ENCODE measurements around the gene TNRC18. TPM values are rescaled to one million over a fixed set of nuclear protein-coding genes. Genes with fewer than 3 reads are reported as not detected.

The TNRC18 gene
- total RNA-seq, 2 donors from 2014 or later, result 84.0 to 90.9 TPM

- peak overlapping the region; percentile 95 to 100 for H3K9ac ChIP-seq (ENCODE audit: low read depth in 2 of 2, low read length in 2 of 2)
- TF ChIP-seq CTCF (IDR thresholded peaks at IDR 0.05), result no peak
- H3K36me3 ChIP-seq, result no peaks in the 10 kb centered on the region
- intact Hi-C loops (cut with DNase I), result no loop called here
- peaks cover 19% of the 10 kb centered on the region for H3K4me1 ChIP-seq
- H3K27ac ChIP-seq, result peak overlapping the region; percentile 96
- H3K9me3 ChIP-seq, result no peaks in the 10 kb centered on the region
- H3K27me3 ChIP-seq, result no peaks in the 10 kb centered on the region
- peak overlapping the region; percentile 62 for H3K4me3 ChIP-seq
- DNase-seq, result peak; percentile 74
Measured at GRCh38 chr7:5425507-5426225, 2.0 kb upstream of the TNRC18 start.

GRCh38 chr7:5424749-5425506 lies 1.3 kb upstream of the TNRC18 start:
- intact Hi-C loops (cut with DNase I), result no loop called here
- H3K36me3 ChIP-seq, result no peaks in the 10 kb centered on the region

GRCh38 chr7:5423976-5424748 lies 528 bp upstream of the TNRC18 start:
- DNase-seq, result peak; percentile 97
- Histone ChIP-seq H3K27ac (peak overlapping the region; percentile 96), H3K36me3 (no peaks in the 10 kb centered on the region), H3K4me1 (peaks cover 6% of the 10 kb centered on the region), H3K9ac (ENCODE audit: low read depth in 2 of 2, low read length in 2 of 2) (peak overlapping the region; percentile 95 to 100), H3K9me3 (no peaks in the 10 kb centered on the region), H3K4me3 (peak overlapping the region; percentile 62), H3K27me3 (no peaks in the 10 kb centered on the region)
- no peak for TF ChIP-seq CTCF (IDR thresholded peaks at IDR 0.05)
- intact Hi-C loops (cut with DNase I), result no loop called here

More at GRCh38 chr7:5424749-5425506, 1.3 kb upstream of the TNRC18 start:
- peaks cover 14% of the 10 kb centered on the region for H3K4me1 ChIP-seq
- peak overlapping the region; percentile 96 for H3K27ac ChIP-seq
- no peaks in the 10 kb centered on the region for H3K27me3 ChIP-seq
- no peak for TF ChIP-seq CTCF (IDR thresholded peaks at IDR 0.05)
- peak overlapping the region; percentile 95 to 100 for H3K9ac ChIP-seq (ENCODE audit: low read depth in 2 of 2, low read length in 2 of 2)
- DNase-seq, result peak; percentile 65
- peak overlapping the region; percentile 62 for H3K4me3 ChIP-seq
- no peaks in the 10 kb centered on the region for H3K9me3 ChIP-seq

GRCh38 chr7:5422396-5423305 lies 983 bp downstream of the TNRC18 start:
- no peaks in the 10 kb centered on the region for H3K9me3 ChIP-seq
- peak overlapping the region; percentile 95 to 97 for H3K9ac ChIP-seq (ENCODE audit: low read depth in 2 of 2, low read length in 2 of 2)
- H3K4me1 ChIP-seq, result peaks cover 8% of the 10 kb centered on the region
- no peaks in the 10 kb centered on the region for H3K36me3 ChIP-seq
- H3K27ac ChIP-seq, result peak overlapping the region; percentile 96
- H3K27me3 ChIP-seq, result no peaks in the 10 kb centered on the region
- TF ChIP-seq CTCF (IDR thresholded peaks at IDR 0.05), result no peak
- H3K4me3 ChIP-seq, result peak overlapping the region; percentile 91
- no peak for DNase-seq
- intact Hi-C loops (cut with DNase I), result no loop called here
